H1 (cell line): ENCODE data around the gene PERCC1. TPM values are rescaled to one million over a fixed set of nuclear protein-coding genes. Genes with fewer than 3 reads are reported as not detected.

ENCODE experiments used
- CTCF ChIA-PET: fragments of 300-600 bp; sonication (Branson Sonifier 250); formaldehyde crosslinking; loops from one replicate; lab custom pipeline; 2021; ENCODE audit not compliant: partially characterized antibody; lab: Charles Lee
- POLR2A ChIA-PET: fragments of 300-600 bp; sonication (Branson Sonifier 250); formaldehyde crosslinking; loops from one replicate; lab custom pipeline; 2021; ENCODE audit warnings: inconsistent platforms; ENCODE audit not compliant: partially characterized antibody; lab: Charles Lee
- DNase-seq, 2 experiments: peaks; one replicate each; pipeline versions ENCODE4 v3.0.0 to v3.0.0-alpha.2; 2010 to 2022; ENCODE audit warnings: low spot score in 2 of 2, low read depth in 1 of 2, mixed read lengths in 1 of 2
- FAIRE-seq: peaks from 2 replicates; lab custom pipeline; 2011; peaks lifted over from hg19 to GRCh38; lab: Jason Lieb, UNC
- H2AFZ ChIP-seq: 2 replicates; pipeline ENCODE4 v1.8.1; 2012; ENCODE audit warnings: low read length, inconsistent platforms
- H2AK5ac ChIP-seq: 2 replicates; pipeline ENCODE4 v1.6.1; 2013; ENCODE audit warnings: low read depth, low read length
- H2BK120ac ChIP-seq: replicated peaks from 2 replicates; pipeline ENCODE3; 2013; ENCODE audit warnings: low read depth, low read length, inconsistent platforms
- H2BK12ac ChIP-seq: 2 replicates; pipeline ENCODE4 v1.6.1; 2013; ENCODE audit warnings: low read depth, low read length
- H2BK15ac ChIP-seq: 2 replicates; pipeline ENCODE4 v1.6.1; 2013; ENCODE audit warnings: low read length
- H2BK20ac ChIP-seq: 2 replicates; pipeline ENCODE4 v1.6.1; 2013; ENCODE audit warnings: low read length
- H2BK5ac ChIP-seq: 2 replicates; pipeline ENCODE4 v1.6.1; 2013; ENCODE audit warnings: low read depth, low read length
- H3K14ac ChIP-seq: 2 replicates; pipeline ENCODE4 v1.6.1; 2013; ENCODE audit warnings: inconsistent platforms; ENCODE audit not compliant: insufficient read length
- H3K18ac ChIP-seq: 2 replicates; pipeline ENCODE4 v1.6.1; 2013; ENCODE audit warnings: low read length; ENCODE audit errors: extremely low read depth
- H3K23ac ChIP-seq: 2 replicates; pipeline ENCODE4 v1.6.1; 2013; ENCODE audit warnings: inconsistent platforms; ENCODE audit not compliant: insufficient read length
- H3K23me2 ChIP-seq: 2 replicates; pipeline ENCODE4 v1.6.1; 2013; ENCODE audit warnings: low read depth, low read length
- H3K27ac ChIP-seq: 2 replicates; pipeline ENCODE4 v1.6.1; 2011; ENCODE audit warnings: low read depth, low read length, inconsistent platforms
- H3K27me3 ChIP-seq, 4 experiments: replicated peaks in 1 of 4; 1 replicate in 1 of 4; 2 replicates in 3 of 4; pipeline versions ENCODE4 v1.6.1 to v1.8.1; 2011 to 2013; ENCODE audit warnings: low read length in 3 of 4, mild to moderate bottlenecking in 3 of 4, inconsistent platforms in 2 of 4, mixed read lengths in 2 of 4, moderate library complexity in 1 of 4; ENCODE audit not compliant: control insufficient read depth in 3 of 4, insufficient read depth in 3 of 4; ENCODE audit errors: extremely low read depth in 1 of 4
- H3K36me3 ChIP-seq, 4 experiments: 2 replicates each; pipeline versions ENCODE4 v1.6.1 to v1.8.1; 2011 to 2013; ENCODE audit warnings: mild to moderate bottlenecking in 4 of 4, low read length in 3 of 4, moderate library complexity in 2 of 4, control low read depth in 1 of 4, inconsistent platforms in 1 of 4; ENCODE audit not compliant: insufficient read depth in 4 of 4, control insufficient read depth in 2 of 4
- H3K4ac ChIP-seq: replicated peaks from 2 replicates; pipeline ENCODE3; 2013; ENCODE audit warnings: low read length, low read depth, mixed read lengths, inconsistent platforms; ENCODE audit not compliant: insufficient read length
- H3K4me1 ChIP-seq, 4 experiments: replicated peaks in 1 of 4; 1 replicate in 1 of 4; 2 replicates in 3 of 4; pipeline versions ENCODE4 v1.6.1 to v1.8.1; 2011 to 2013; ENCODE audit warnings: low read length in 3 of 4, inconsistent platforms in 2 of 4, mixed read lengths in 1 of 4; ENCODE audit not compliant: insufficient read depth in 4 of 4, control insufficient read depth in 3 of 4
- H3K4me2 ChIP-seq, 2 experiments: 2 replicates each; pipeline versions ENCODE4 v1.6.1 to v1.8.1; 2011 to 2013; ENCODE audit warnings: low read depth in 2 of 2, low read length in 2 of 2, control low read depth in 1 of 2, inconsistent platforms in 1 of 2, mild to moderate bottlenecking in 1 of 2; ENCODE audit not compliant: insufficient read depth in 1 of 2
- H3K4me3 ChIP-seq, 4 experiments: fragments of 200-600, 300-600 bp in 1 of 4; sonication (generic), shearing (Covaris generic), sonication (Bioruptor Twin) in 1 of 4; 2 replicates each; pipeline versions ENCODE4 v1.5.1 to v1.8.1; 2011 to 2016; ENCODE audit warnings: low read length in 4 of 4, low read depth in 3 of 4, control low read depth in 2 of 4, inconsistent platforms in 2 of 4, mild to moderate bottlenecking in 2 of 4, mixed read lengths in 1 of 4, moderate library complexity in 1 of 4; ENCODE audit not compliant: insufficient read depth in 2 of 4; ENCODE audit errors: extremely low read depth in 1 of 4
- H3K56ac ChIP-seq: replicated peaks from 2 replicates; pipeline ENCODE3; 2013; ENCODE audit warnings: low read depth, mild to moderate bottlenecking, mixed read lengths, low read length, inconsistent platforms; ENCODE audit not compliant: insufficient read length
- H3K79me1 ChIP-seq: 2 replicates; pipeline ENCODE4 v1.6.1; 2013; ENCODE audit warnings: low read depth, low read length, control low read depth
- H3K79me2 ChIP-seq, 2 experiments: 2 replicates each; pipeline versions ENCODE4 v1.6.1 to v1.8.1; 2012 to 2013; ENCODE audit warnings: low read length in 2 of 2, mild to moderate bottlenecking in 2 of 2, inconsistent platforms in 1 of 2; ENCODE audit not compliant: insufficient read depth in 2 of 2, control insufficient read depth in 1 of 2
- H3K9ac ChIP-seq, 4 experiments: replicated peaks in 1 of 4; 1 replicate in 1 of 4; 2 replicates in 3 of 4; pipeline versions ENCODE4 v1.6.1 to v1.8.1; 2011 to 2013; ENCODE audit warnings: low read depth in 3 of 4, low read length in 3 of 4, control low read depth in 2 of 4, mild to moderate bottlenecking in 2 of 4, moderate library complexity in 2 of 4, inconsistent platforms in 1 of 4; ENCODE audit errors: extremely low read depth in 1 of 4
- H3K9me3 ChIP-seq, 2 experiments: 2 replicates each; pipeline versions ENCODE4 v1.6.1 to v1.8.1; 2012 to 2013; ENCODE audit warnings: mild to moderate bottlenecking in 2 of 2, moderate library complexity in 2 of 2, control low read depth in 1 of 2, inconsistent platforms in 1 of 2, low read depth in 1 of 2, low read length in 1 of 2, mixed read lengths in 1 of 2; ENCODE audit not compliant: insufficient read depth in 2 of 2
- H4K20me1 ChIP-seq, 2 experiments: replicated peaks in 1 of 2; 2 replicates each; pipeline versions ENCODE3 to v1.8.1; 2011 to 2013; ENCODE audit warnings: inconsistent platforms in 2 of 2, low read length in 2 of 2, mild to moderate bottlenecking in 1 of 2; ENCODE audit not compliant: insufficient read depth in 2 of 2, control insufficient read depth in 1 of 2
- H4K5ac ChIP-seq: 2 replicates; pipeline ENCODE4 v1.6.1; 2013; ENCODE audit warnings: low read length, low read depth, mixed read lengths, inconsistent platforms; ENCODE audit not compliant: insufficient read length
- H4K8ac ChIP-seq: 2 replicates; pipeline ENCODE4 v1.8.0; 2013; ENCODE audit warnings: mild to moderate bottlenecking, moderate library complexity, low read length, inconsistent platforms; ENCODE audit not compliant: insufficient read depth; ENCODE audit errors: extremely low read depth
- H4K91ac ChIP-seq: replicated peaks from 2 replicates; pipeline ENCODE3; 2013; ENCODE audit warnings: low read length, mixed read lengths, inconsistent platforms; ENCODE audit not compliant: insufficient read length
- RAD21 ChIP-seq, 2 experiments: IDR thresholded peaks in 1 of 2; conservative IDR thresholded peaks in 1 of 2; 2 replicates each; pipeline ENCODE4 v1.6.1; 2011; ENCODE audit warnings: low read depth in 2 of 2, low read length in 2 of 2, improper control_type of control experiment in 1 of 2, inconsistent platforms in 1 of 2, mild to moderate bottlenecking in 1 of 2, moderate library complexity in 1 of 2
- TBP ChIP-seq: IDR thresholded peaks from 2 replicates; pipeline ENCODE4 v1.6.1; 2011; ENCODE audit warnings: low read depth, low read length, improper control_type of control experiment
- WGBS, 2 experiments: shearing (Covaris generic) in 1 of 2; methylation state at CpG; one replicate each; pipeline versions ENCODE4 v1.1.6 to v1.1.7; 2013 to 2015; ENCODE audit warnings: low lambda C conversion rate in 2 of 2, mixed read lengths in 2 of 2, inconsistent platforms in 1 of 2, low coverage in 1 of 2, missing lambda C conversion rate in 1 of 2; ENCODE audit not compliant: insufficient replicate concordance in 2 of 2, insufficient coverage in 1 of 2, insufficient read length in 1 of 2; ENCODE audit errors: extremely low coverage in 1 of 2, missing lambda C conversion rate in 1 of 2; 5-methylcytosine and 5-hydroxymethylcytosine counted together
- polyA plus RNA-seq, 7 experiments: library from polyadenylated mRNA; depleted of rRNA in 3 of 7; stranded (reverse) in 5 of 7; unstranded in 2 of 7; fragments of >200 nt in 5 of 7; fragments of 200-250 nt in 2 of 7; gene quantifications; 1 replicate in 5 of 7; 2 replicates in 1 of 7; 4 replicates in 1 of 7; pipeline versions ENCODE4 v1.2.1 to v1.2.3, GENCODE V29; 2011 to 2013; ENCODE audit warnings: missing spikeins in 2 of 7, mixed read lengths in 2 of 7
- total RNA-seq: library from RNA; stranded (reverse); fragmentation: NEBNext Ultra II Directional; extraction: Animal tissue kit (Norgen Biotek cat#: 25700); gene quantifications from 2 replicates; pipeline ENCODE4 v1.2.1, GENCODE V29; 2021

The PERCC1 gene
- total and polyA plus RNA-seq, 2 of the 8 experiments (the other 6 are each of a cell fraction or from before 2014, with no cell fraction given), result not detected

- POLR2A ChIA-PET, result interaction anchor here (1.6 to 1.7 kb wide), 2 partner anchors 21 to 137 kb away, joined by 3 to 7 read pairs; partner anchors contain the start of gene TELO2
- Histone ChIP-seq H3K9ac (no peak overlapping the region; a peak in 1 of 7 replicates), H3K79me1 (peaks cover 22% of the 10 kb centered on the region), H4K5ac (no peak overlapping the region), H3K23ac (no peak overlapping the region), H2BK15ac (no peak overlapping the region), H3K14ac (no peak overlapping the region), H2AFZ (no peak overlapping the region), H3K9me3 (peaks cover 5 to 8% of the 10 kb centered on the region in 2 experiments; a peak in 2 of 4 replicates), H2AK5ac (no peak overlapping the region), H3K4me3 (no peak overlapping the region), H3K79me2 (peaks cover 4 to 58% of the 10 kb centered on the region in 2 experiments), H3K36me3 (no peaks in the 10 kb centered on the region), H3K4ac (no peak overlapping the region), H4K91ac (no peak overlapping the region), H4K8ac (no peak overlapping the region), H3K4me1 (peaks cover 0 to 7% (median under 1%) of the 10 kb centered on the region in 4 experiments; a peak in 3 of 7 replicates), H3K27ac (no peak overlapping the region), H3K27me3 (peaks cover 0 to 5% (median 0%) of the 10 kb centered on the region in 4 experiments; a peak in 2 of 7 replicates), H4K20me1 (peaks cover 5 to 9% of the 10 kb centered on the region in 2 experiments), H3K56ac (no peak overlapping the region), H3K4me2 (no peak overlapping the region; a peak in 1 of 4 replicates), H2BK12ac (no peak overlapping the region), H2BK20ac (no peak overlapping the region), H3K23me2 (peaks cover 8% of the 10 kb centered on the region), H3K18ac (no peak overlapping the region), H2BK120ac (no peak overlapping the region), H2BK5ac (no peak overlapping the region)
- DNase-seq, result no peak
- WGBS, 2 experiments, result 85% methylated on average over 3 of the region's 3 CpGs; no CpG with 5 or more reads in 1 of the 2 experiments
- CTCF ChIA-PET, result no interaction called here
- no peak for TF ChIP-seq TBP
- no peak for TF ChIP-seq RAD21 (IDR thresholded peaks at IDR 0.05 in 1 of 2, conservative IDR thresholded peaks at IDR 0.05 in 1 of 2; ENCODE audit: low read depth in 2 of 2, low read length in 2 of 2)
- no peak for FAIRE-seq
Observed at GRCh38 chr16:1472974-1473373, 42.1 kb downstream of the PERCC1 start.
